GM12878 (cell line): ENCODE results near the gene FAM20A.

Experiments
- EZH2 ChIP-seq: IDR thresholded peaks from 2 replicates; pipeline ENCODE4 v1.6.1; 2012; ENCODE audit warnings: low read depth, mild to moderate bottlenecking, control low read depth, inconsistent platforms, low read length, borderline replicate concordance; ENCODE audit not compliant: control insufficient read depth
- MXI1 ChIP-seq: fragments of 150-350 bp; IDR thresholded peaks from 2 replicates; pipeline ENCODE4 v1.6.1; 2011; ENCODE audit warnings: low read depth, mild to moderate bottlenecking, inconsistent platforms, low read length, improper control_type of control experiment
- PAX5 ChIP-seq: IDR thresholded peaks from 2 replicates; pipeline ENCODE4 v1.6.1; 2011; ENCODE audit warnings: low read depth, low read length, borderline replicate concordance
- POLR2A ChIP-seq: IDR thresholded peaks from 2 replicates; pipeline ENCODE4 v1.6.1; 2011; ENCODE audit warnings: low read depth, mild to moderate bottlenecking, low read length
- RAD21 ChIP-seq: IDR thresholded peaks from 2 replicates; pipeline ENCODE4 v1.6.1; 2011; ENCODE audit warnings: mild to moderate bottlenecking, low read depth, low read length, moderate library complexity; ENCODE audit not compliant: insufficient read depth
- RFX5 ChIP-seq: IDR thresholded peaks from 2 replicates; pipeline ENCODE4 v1.6.1; 2011; ENCODE audit warnings: low read depth, low read length, improper control_type of control experiment
- TARDBP ChIP-seq: IDR thresholded peaks from 2 replicates; pipeline ENCODE4 v1.6.1; 2016; ENCODE audit warnings: borderline replicate concordance
- TF ChIP-seq, protein P1 (sequence below), 3 experiments: IDR thresholded peaks in 2 of 3; conservative IDR thresholded peaks in 1 of 3; 2 replicates each; pipeline ENCODE4 v1.5.1; 2011; ENCODE audit warnings: low read depth in 3 of 3, low read length in 3 of 3, mild to moderate bottlenecking in 3 of 3, control low read depth in 2 of 3, moderate library complexity in 2 of 3, inconsistent platforms in 1 of 3, mixed read lengths in 1 of 3; ENCODE audit not compliant: control insufficient read depth in 2 of 3, insufficient read depth in 1 of 3; ENCODE audit errors: extremely low read depth in 1 of 3
- TF ChIP-seq, protein P2 (sequence below): IDR thresholded peaks from 2 replicates; pipeline ENCODE4 v1.6.1; 2012; ENCODE audit warnings: low read depth, low read length, improper control_type of control experiment
- TF ChIP-seq, protein P3 (sequence below): IDR thresholded peaks from 2 replicates; pipeline ENCODE4 v1.6.1; 2011; ENCODE audit warnings: mild to moderate bottlenecking, low read depth, low read length, moderate library complexity; ENCODE audit not compliant: insufficient replicate concordance
- TF ChIP-seq, protein P4 (sequence below): IDR thresholded peaks from 2 replicates; pipeline ENCODE4 v1.6.1; 2012; ENCODE audit warnings: mild to moderate bottlenecking, low read depth, low read length

DNA sequence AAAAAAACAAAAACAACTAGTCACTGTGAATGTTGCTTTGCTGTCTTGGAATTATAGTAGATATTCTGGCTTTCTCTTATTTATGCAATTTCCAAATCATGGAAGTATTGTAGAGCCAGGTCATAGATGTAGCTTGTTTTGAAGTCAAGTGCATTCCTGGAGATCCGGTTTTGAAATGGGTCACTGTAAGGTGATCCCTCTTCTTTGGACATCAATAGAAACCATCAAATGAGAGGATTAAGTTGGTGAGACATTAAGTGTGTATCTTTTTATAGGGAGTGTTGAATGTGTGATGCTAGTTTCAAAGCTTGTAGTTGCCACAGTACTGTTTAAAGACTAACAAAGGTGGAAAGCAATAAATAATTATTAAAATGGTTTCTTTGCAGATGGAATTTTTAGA, 84.4 kb downstream of the FAM20A start:
- TF ChIP-seq POLR2A (no peak), PAX5 (no peak), EZH2 (no peak), RFX5 (no peak), RAD21 (no peak), MXI1 (no peak), TARDBP (no peak)
- TF ChIP-seq, protein P1, sequence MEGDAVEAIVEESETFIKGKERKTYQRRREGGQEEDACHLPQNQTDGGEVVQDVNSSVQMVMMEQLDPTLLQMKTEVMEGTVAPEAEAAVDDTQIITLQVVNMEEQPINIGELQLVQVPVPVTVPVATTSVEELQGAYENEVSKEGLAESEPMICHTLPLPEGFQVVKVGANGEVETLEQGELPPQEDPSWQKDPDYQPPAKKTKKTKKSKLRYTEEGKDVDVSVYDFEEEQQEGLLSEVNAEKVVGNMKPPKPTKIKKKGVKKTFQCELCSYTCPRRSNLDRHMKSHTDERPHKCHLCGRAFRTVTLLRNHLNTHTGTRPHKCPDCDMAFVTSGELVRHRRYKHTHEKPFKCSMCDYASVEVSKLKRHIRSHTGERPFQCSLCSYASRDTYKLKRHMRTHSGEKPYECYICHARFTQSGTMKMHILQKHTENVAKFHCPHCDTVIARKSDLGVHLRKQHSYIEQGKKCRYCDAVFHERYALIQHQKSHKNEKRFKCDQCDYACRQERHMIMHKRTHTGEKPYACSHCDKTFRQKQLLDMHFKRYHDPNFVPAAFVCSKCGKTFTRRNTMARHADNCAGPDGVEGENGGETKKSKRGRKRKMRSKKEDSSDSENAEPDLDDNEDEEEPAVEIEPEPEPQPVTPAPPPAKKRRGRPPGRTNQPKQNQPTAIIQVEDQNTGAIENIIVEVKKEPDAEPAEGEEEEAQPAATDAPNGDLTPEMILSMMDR (IDR thresholded peaks at IDR 0.05 in 2 of 3, conservative IDR thresholded peaks at IDR 0.05 in 1 of 3; ENCODE audit: control insufficient read depth in 2 of 3, extremely low read depth in 1 of 3, insufficient read depth in 1 of 3, low read depth in 3 of 3, low read length in 3 of 3) = no peak
- TF ChIP-seq, protein P2, sequence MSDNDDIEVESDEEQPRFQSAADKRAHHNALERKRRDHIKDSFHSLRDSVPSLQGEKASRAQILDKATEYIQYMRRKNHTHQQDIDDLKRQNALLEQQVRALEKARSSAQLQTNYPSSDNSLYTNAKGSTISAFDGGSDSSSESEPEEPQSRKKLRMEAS = no peak
- TF ChIP-seq, protein P3, sequence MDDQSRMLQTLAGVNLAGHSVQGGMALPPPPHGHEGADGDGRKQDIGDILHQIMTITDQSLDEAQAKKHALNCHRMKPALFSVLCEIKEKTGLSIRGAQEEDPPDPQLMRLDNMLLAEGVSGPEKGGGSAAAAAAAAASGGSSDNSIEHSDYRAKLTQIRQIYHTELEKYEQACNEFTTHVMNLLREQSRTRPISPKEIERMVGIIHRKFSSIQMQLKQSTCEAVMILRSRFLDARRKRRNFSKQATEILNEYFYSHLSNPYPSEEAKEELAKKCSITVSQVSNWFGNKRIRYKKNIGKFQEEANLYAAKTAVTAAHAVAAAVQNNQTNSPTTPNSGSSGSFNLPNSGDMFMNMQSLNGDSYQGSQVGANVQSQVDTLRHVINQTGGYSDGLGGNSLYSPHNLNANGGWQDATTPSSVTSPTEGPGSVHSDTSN = no peak
- TF ChIP-seq, protein P4, sequence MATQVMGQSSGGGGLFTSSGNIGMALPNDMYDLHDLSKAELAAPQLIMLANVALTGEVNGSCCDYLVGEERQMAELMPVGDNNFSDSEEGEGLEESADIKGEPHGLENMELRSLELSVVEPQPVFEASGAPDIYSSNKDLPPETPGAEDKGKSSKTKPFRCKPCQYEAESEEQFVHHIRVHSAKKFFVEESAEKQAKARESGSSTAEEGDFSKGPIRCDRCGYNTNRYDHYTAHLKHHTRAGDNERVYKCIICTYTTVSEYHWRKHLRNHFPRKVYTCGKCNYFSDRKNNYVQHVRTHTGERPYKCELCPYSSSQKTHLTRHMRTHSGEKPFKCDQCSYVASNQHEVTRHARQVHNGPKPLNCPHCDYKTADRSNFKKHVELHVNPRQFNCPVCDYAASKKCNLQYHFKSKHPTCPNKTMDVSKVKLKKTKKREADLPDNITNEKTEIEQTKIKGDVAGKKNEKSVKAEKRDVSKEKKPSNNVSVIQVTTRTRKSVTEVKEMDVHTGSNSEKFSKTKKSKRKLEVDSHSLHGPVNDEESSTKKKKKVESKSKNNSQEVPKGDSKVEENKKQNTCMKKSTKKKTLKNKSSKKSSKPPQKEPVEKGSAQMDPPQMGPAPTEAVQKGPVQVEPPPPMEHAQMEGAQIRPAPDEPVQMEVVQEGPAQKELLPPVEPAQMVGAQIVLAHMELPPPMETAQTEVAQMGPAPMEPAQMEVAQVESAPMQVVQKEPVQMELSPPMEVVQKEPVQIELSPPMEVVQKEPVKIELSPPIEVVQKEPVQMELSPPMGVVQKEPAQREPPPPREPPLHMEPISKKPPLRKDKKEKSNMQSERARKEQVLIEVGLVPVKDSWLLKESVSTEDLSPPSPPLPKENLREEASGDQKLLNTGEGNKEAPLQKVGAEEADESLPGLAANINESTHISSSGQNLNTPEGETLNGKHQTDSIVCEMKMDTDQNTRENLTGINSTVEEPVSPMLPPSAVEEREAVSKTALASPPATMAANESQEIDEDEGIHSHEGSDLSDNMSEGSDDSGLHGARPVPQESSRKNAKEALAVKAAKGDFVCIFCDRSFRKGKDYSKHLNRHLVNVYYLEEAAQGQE = no peak
